K562 (cell line): Measurements from ENCODE around the gene TMTC3. TPM values are rescaled to one million over a fixed set of nuclear protein-coding genes. Genes with fewer than 3 reads are reported as not detected.

Experiments
- KHSRP ChIP-seq: fragments of 450-650 bp; IDR thresholded peaks from 2 replicates; pipeline ENCODE4 v1.6.1; 2017
- NFYB ChIP-seq: IDR thresholded peaks from 2 replicates; pipeline ENCODE4 v1.6.1; 2011; ENCODE audit warnings: mild to moderate bottlenecking, moderate library complexity; ENCODE audit not compliant: insufficient read length; ENCODE audit errors: extremely low read depth
- PCBP2 ChIP-seq: fragments of 200-400 bp; formaldehyde crosslinking; IDR thresholded peaks from 2 replicates; pipeline ENCODE4 v1.6.1; 2018; ENCODE audit warnings: low read length, low read depth, mild to moderate bottlenecking, moderate library complexity; ENCODE audit not compliant: poor library complexity, severe bottlenecking
- RREB1 ChIP-seq: fragments of 250-450 bp; sonication (Bioruptor Pico); IDR thresholded peaks from 2 replicates; pipeline ENCODE4 v1.4.0; 2020
- ZKSCAN1 ChIP-seq: fragments of 150-350 bp; IDR thresholded peaks from 2 replicates; pipeline ENCODE4 v1.6.1; 2016; ENCODE audit warnings: low read depth, low read length
- ZNF699 ChIP-seq: fragments of 250-450 bp; sonication (Bioruptor Pico); IDR thresholded peaks from 2 replicates; pipeline ENCODE4 v1.8.0; 2021; ENCODE audit warnings: mild to moderate bottlenecking, moderate library complexity; ENCODE audit not compliant: insufficient replicate concordance
- polyA plus RNA-seq, 8 experiments: library from polyadenylated mRNA; depleted of rRNA in 4 of 8; stranded (reverse) in 5 of 8; unstranded in 3 of 8; fragments of >200 nt; fragmentation: Nextera tagmentation in 2 of 8; fragmentation: Illumina TruSeq in 1 of 8; extraction: Ambion mirVana in 2 of 8; extraction: Trizol in 1 of 8; gene quantifications; 2 replicates each; pipeline versions ENCODE4 v1.2.1 to v1.2.3, GENCODE V29; 2011 to 2014; ENCODE audit warnings: inconsistent platforms in 1 of 8, missing spikeins in 1 of 8
- total RNA-seq, 7 experiments: library from RNA; depleted of rRNA in 6 of 7; stranded (reverse); fragments of >200 nt in 6 of 7; fragmentation: Illumina TruSeq in 2 of 7; extraction: Trizol in 2 of 7; gene quantifications; 2 replicates each; pipeline versions ENCODE4 v1.2.1 to v1.2.3, GENCODE V29; 2011 to 2021; ENCODE audit warnings: low replicate concordance in 1 of 7

TMTC3 gene
- total and polyA plus RNA-seq, 9 of the 15 experiments (the other 6 are each of a cell fraction or from before 2014, with no cell fraction given): 1.9 to 9.8 (median 4.7) TPM

GRCh38 chr12:88175544-88175943 lies 33.4 kb downstream of the TMTC3 start (continued):
- no peak for TF ChIP-seq NFYB
- no peak for TF ChIP-seq PCBP2
- TF ChIP-seq RREB1 (CRISPR knock-in tag): no peak
- no peak for TF ChIP-seq ZKSCAN1
- TF ChIP-seq KHSRP: no peak
- TF ChIP-seq ZNF699 (CRISPR knock-in tag): no peak
- TF ChIP-seq, all 486 proteins: peak for 0
